HG03439 (cell line): ENCODE data around the gene RP9.
A peak's percentile ranks its signal among the peaks of the same experiment; 100 is the strongest.
"Not testable (repeated sequence)": the region's sequence is repeated elsewhere in the genome, so short reads cannot be mapped to it uniquely, and the experiment has no call there.

Experiments used
- ATAC-seq: cut with Tn5 transposase; IDR thresholded peaks from one replicate; pipeline ENCODE4 v1.9.1; 2021; ENCODE audit warnings: mild to moderate bottlenecking, moderate library complexity; ENCODE audit not compliant: unreplicated experiment

Gene RP9

GRCh38 chr7:33107136-33108066, 1.8 kb downstream of the RP9 start:
- peak; percentile 35 for ATAC-seq

GRCh38 chr7:33101906-33102305, 7.3 kb downstream of the RP9 start:
- ATAC-seq = no peak

GRCh38 chr7:33100770-33101169, 8.4 kb downstream of the RP9 start:
- ATAC-seq = no peak

GRCh38 chr7:33099154-33099940, 9.9 kb downstream of the RP9 start:
- ATAC-seq = no peak

GRCh38 chr7:33094745-33095275, 14.4 kb downstream of the RP9 start:
- not testable (repeated sequence) for ATAC-seq

GRCh38 chr7:33093266-33093665, 15.9 kb downstream of the RP9 start:
- no peak for ATAC-seq

- ATAC-seq = no peak
Measured at GRCh38 chr7:33091641-33092191, 17.5 kb downstream of the RP9 start.

GRCh38 chr7:33091111-33091531, 18.1 kb downstream of the RP9 start:
- no peak for ATAC-seq

- no peak for ATAC-seq
Measured at GRCh38 chr7:33089142-33089541, 20.1 kb downstream of the RP9 start.

GRCh38 chr7:33087858-33088257, 21.3 kb downstream of the RP9 start:
- no peak for ATAC-seq

GRCh38 chr7:33087356-33087755, 21.8 kb downstream of the RP9 start:
- no peak for ATAC-seq

GRCh38 chr7:33079763-33080690, 29.2 kb downstream of the RP9 start:
- no peak for ATAC-seq

GRCh38 chr7:33079096-33079495, 30.1 kb downstream of the RP9 start:
- ATAC-seq = no peak

GRCh38 chr7:33076737-33077136, 32.5 kb downstream of the RP9 start:
- no peak for ATAC-seq

GRCh38 chr7:33075818-33076518, 33.2 kb downstream of the RP9 start:
- no peak for ATAC-seq

- no peak for ATAC-seq
Measured at GRCh38 chr7:33073243-33073642, 36.0 kb downstream of the RP9 start.

GRCh38 chr7:33072471-33072870, 36.7 kb downstream of the RP9 start:
- ATAC-seq = no peak

GRCh38 chr7:33070831-33071230, 38.4 kb downstream of the RP9 start:
- ATAC-seq = no peak

GRCh38 chr7:33070277-33070676, 38.9 kb downstream of the RP9 start:
- no peak for ATAC-seq

- ATAC-seq = no peak
Measured at GRCh38 chr7:33067921-33068320, 41.3 kb downstream of the RP9 start.
